ENCODE data around the gene GCSH. TPM values are rescaled to one million over a fixed set of nuclear protein-coding genes. Genes with fewer than 3 reads are reported as not detected.

The GCSH gene
- total and polyA plus RNA-seq, 2 of the 13 experiments (the other 11 are each of a cell fraction or from before 2014, with no cell fraction given): 35.9 to 103 TPM

DNA sequence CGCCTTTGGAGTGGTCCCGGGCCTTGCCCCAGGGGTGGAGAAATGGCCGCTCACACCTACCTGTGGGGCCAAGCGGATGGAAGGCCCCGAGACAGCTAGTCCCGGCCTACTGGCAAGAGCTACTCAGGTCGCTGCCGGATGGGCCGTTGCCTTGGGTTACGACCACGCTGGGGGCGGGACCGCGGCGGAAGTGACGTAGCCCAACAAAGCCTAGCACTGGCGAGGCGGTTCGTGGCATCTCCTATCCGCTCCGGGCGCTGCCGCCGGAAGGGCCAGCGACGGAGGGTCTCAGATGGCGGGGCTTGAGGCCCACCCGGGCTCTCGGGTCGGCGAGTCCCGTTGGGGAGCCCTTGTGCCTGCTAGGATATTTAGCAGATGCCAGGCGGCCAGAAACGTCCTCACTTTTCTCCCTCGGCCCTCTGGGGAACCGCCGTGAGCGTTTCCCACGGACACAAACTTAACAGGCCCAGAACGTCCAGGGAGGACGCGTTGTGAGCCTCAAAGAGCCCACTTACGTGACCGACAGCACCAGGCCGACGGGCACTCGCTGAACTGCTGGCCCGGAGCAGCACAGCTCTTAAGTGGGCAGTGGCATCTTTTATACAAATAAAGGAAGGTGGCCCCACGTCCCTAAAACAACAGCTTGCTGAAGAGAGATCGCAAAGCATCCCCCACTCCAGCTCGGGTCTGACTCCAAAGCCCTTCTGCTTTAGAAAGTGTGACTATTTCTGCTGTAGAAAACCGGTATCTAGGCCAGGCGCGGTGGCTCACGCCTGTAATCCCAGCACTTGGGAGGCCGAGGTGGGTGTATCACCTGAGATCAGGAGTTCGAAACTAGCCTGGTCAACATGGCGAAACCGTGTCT, 18.9 kb downstream of the GCSH start, which contains the start of gene C16orf46 (continued):
- peak; percentile 83 for TF ChIP-seq KLF12 (CRISPR knock-in tag; IDR thresholded peaks at IDR 0.05; ENCODE audit: borderline replicate concordance)
- peak; percentile 41 for TF ChIP-seq ZNF12 (CRISPR knock-in tag; IDR thresholded peaks at IDR 0.05)
- TF ChIP-seq ZNF747 (CRISPR knock-in tag; IDR thresholded peaks at IDR 0.05; ENCODE audit: borderline replicate concordance): no peak
- no peak for TF ChIP-seq EZH2 (conservative IDR thresholded peaks at IDR 0.05; ENCODE audit: low read depth, low read length)
- TF ChIP-seq MAZ (IDR thresholded peaks at IDR 0.05; ENCODE audit: borderline replicate concordance, low read depth, low read length): 0 out of 2 replicates have a peak, but pooled peaks have one; percentile 31
- peak; percentile 80 for TF ChIP-seq MAZ (CRISPR knock-in tag; IDR thresholded peaks at IDR 0.05; ENCODE audit: low read depth)
- TF ChIP-seq RELA (CRISPR knock-in tag; IDR thresholded peaks at IDR 0.05): no peak
- no peak for TF ChIP-seq HNRNPUL1 (IDR thresholded peaks at IDR 0.05; ENCODE audit: low read depth, low read length)
- no peak; the same call in 1 of the 2 replicates for TF ChIP-seq ZNF460 (CRISPR knock-in tag; IDR thresholded peaks at IDR 0.05; ENCODE audit: borderline replicate concordance)
- TF ChIP-seq, protein P1, sequence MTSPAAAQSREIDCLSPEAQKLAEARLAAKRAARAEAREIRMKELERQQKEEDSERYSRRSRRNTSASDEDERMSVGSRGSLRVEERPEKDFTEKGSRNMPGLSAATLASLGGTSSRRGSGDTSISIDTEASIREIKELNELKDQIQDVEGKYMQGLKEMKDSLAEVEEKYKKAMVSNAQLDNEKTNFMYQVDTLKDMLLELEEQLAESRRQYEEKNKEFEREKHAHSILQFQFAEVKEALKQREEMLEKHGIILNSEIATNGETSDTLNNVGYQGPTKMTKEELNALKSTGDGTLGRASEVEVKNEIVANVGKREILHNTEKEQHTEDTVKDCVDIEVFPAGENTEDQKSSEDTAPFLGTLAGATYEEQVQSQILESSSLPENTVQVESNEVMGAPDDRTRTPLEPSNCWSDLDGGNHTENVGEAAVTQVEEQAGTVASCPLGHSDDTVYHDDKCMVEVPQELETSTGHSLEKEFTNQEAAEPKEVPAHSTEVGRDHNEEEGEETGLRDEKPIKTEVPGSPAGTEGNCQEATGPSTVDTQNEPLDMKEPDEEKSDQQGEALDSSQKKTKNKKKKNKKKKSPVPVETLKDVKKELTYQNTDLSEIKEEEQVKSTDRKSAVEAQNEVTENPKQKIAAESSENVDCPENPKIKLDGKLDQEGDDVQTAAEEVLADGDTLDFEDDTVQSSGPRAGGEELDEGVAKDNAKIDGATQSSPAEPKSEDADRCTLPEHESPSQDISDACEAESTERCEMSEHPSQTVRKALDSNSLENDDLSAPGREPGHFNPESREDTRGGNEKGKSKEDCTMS (CRISPR knock-in tag; conservative IDR thresholded peaks at IDR 0.05): 0 out of 2 replicates have a peak, but pooled peaks have one; percentile 16
- no peak for TF ChIP-seq ZNF737 (CRISPR knock-in tag; IDR thresholded peaks at IDR 0.05; ENCODE audit: borderline replicate concordance)
- TF ChIP-seq ZNF672 (CRISPR knock-in tag; IDR thresholded peaks at IDR 0.05): no peak
- peak; percentile 71; the same call in 1 of the 2 replicates for TF ChIP-seq ZNF557 (CRISPR knock-in tag; IDR thresholded peaks at IDR 0.05)
- TF ChIP-seq ZNF570 (CRISPR knock-in tag; IDR thresholded peaks at IDR 0.05; ENCODE audit: borderline replicate concordance): no peak
- TF ChIP-seq, protein P2, sequence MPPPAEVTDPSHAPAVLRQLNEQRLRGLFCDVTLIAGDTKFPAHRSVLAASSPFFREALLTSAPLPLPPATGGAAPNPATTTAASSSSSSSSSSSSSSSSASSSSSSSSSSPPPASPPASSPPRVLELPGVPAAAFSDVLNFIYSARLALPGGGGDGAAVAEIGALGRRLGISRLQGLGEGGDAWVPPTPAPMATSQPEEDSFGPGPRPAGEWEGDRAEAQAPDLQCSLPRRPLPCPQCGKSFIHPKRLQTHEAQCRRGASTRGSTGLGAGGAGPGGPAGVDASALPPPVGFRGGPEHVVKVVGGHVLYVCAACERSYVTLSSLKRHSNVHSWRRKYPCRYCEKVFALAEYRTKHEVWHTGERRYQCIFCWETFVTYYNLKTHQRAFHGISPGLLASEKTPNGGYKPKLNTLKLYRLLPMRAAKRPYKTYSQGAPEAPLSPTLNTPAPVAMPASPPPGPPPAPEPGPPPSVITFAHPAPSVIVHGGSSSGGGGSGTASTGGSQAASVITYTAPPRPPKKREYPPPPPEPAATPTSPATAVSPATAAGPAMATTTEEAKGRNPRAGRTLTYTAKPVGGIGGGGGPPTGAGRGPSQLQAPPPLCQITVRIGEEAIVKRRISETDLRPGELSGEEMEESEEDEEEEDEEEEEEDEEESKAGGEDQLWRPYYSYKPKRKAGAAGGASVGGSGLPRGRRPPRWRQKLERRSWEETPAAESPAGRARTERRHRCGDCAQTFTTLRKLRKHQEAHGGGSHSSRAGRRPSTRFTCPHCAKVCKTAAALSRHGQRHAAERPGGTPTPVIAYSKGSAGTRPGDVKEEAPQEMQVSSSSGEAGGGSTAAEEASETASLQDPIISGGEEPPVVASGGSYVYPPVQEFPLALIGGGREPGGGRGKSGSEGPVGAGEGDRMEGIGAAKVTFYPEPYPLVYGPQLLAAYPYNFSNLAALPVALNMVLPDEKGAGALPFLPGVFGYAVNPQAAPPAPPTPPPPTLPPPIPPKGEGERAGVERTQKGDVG (CRISPR knock-in tag; IDR thresholded peaks at IDR 0.05; ENCODE audit: borderline replicate concordance): no peak; the same call in 1 of the 2 replicates
- 0 out of 2 replicates have a peak, but pooled peaks have one; percentile 40 for TF ChIP-seq BCL6 (CRISPR knock-in tag; IDR thresholded peaks at IDR 0.05)
- no peak for TF ChIP-seq PRPF4 (IDR thresholded peaks at IDR 0.05; ENCODE audit: low read depth, low read length, poor library complexity, severe bottlenecking)
- TF ChIP-seq ATF1 (CRISPR knock-in tag; IDR thresholded peaks at IDR 0.05): peak; percentile 91
- peak; percentile 93 for TF ChIP-seq GABPA (IDR thresholded peaks at IDR 0.05; ENCODE audit: low read depth, low read length)
- peak; percentile 98 for TF ChIP-seq GABPA (CRISPR knock-in tag; IDR thresholded peaks at IDR 0.05; ENCODE audit: low read depth)
- TF ChIP-seq IKZF1 (IDR thresholded peaks at IDR 0.05): no peak
- TF ChIP-seq ELF4 (CRISPR knock-in tag; IDR thresholded peaks at IDR 0.05; ENCODE audit: borderline replicate concordance): no peak
- peak; percentile 34 for TF ChIP-seq SRSF1 (optimal IDR thresholded peaks at IDR 0.05; ENCODE audit: low read depth, low read length)
- TF ChIP-seq HNRNPL (IDR thresholded peaks at IDR 0.05; ENCODE audit: low read depth, low read length): no peak; the same call in 1 of the 2 replicates
